Mesendoderm (in vitro differentiated cells): Measurements from ENCODE around the gene BAAT. TPM values are rescaled to one million over a fixed set of nuclear protein-coding genes. Genes with fewer than 3 reads are reported as not detected.
"Not testable (repeated sequence)": the region's sequence is repeated elsewhere in the genome, so short reads cannot be mapped to it uniquely, and the experiment has no call there.

Experiments
- DNase-seq: peaks from one replicate; pipeline ENCODE4 v3.0.0; 2013
- H2AK5ac ChIP-seq: 2 replicates; pipeline ENCODE4 v1.6.1; 2013; ENCODE audit warnings: low read length, inconsistent platforms
- H2BK120ac ChIP-seq: 2 replicates; pipeline ENCODE4 v1.6.1; 2013; ENCODE audit warnings: low read depth, mild to moderate bottlenecking, low read length, moderate library complexity, mixed read lengths
- H2BK15ac ChIP-seq: replicated peaks from 2 replicates; pipeline ENCODE4 v1.6.1; 2013; ENCODE audit warnings: low read depth, mild to moderate bottlenecking, moderate library complexity
- H2BK5ac ChIP-seq: 2 replicates; pipeline ENCODE4 v1.6.1; 2013; ENCODE audit warnings: low read length, inconsistent platforms
- H3K18ac ChIP-seq: 2 replicates; pipeline ENCODE4 v1.6.1; 2013; ENCODE audit warnings: mild to moderate bottlenecking, low read length, mixed read lengths
- H3K23ac ChIP-seq: one replicate; pipeline ENCODE4 v1.6.1; 2013; ENCODE audit warnings: low read length
- H3K27ac ChIP-seq: 2 replicates; pipeline ENCODE4 v1.5.1; 2013; ENCODE audit warnings: low read depth, mild to moderate bottlenecking, inconsistent platforms, low read length, moderate library complexity
- H3K27me3 ChIP-seq: 2 replicates; pipeline ENCODE4 v1.6.1; 2013; ENCODE audit warnings: low read length, control low read depth, mild to moderate bottlenecking, inconsistent platforms; ENCODE audit not compliant: insufficient read depth, poor library complexity
- H3K36me3 ChIP-seq: 2 replicates; pipeline ENCODE4 v1.6.1; 2013; ENCODE audit warnings: low read length, inconsistent platforms; ENCODE audit not compliant: control insufficient read depth, insufficient read depth
- H3K4ac ChIP-seq: one replicate; pipeline ENCODE4 v1.6.1; 2013; ENCODE audit warnings: low read depth, mild to moderate bottlenecking, low read length, moderate library complexity
- H3K4me1 ChIP-seq: 2 replicates; pipeline ENCODE4 v1.6.1; 2013; ENCODE audit warnings: low read depth, low read length, inconsistent platforms; ENCODE audit not compliant: control insufficient read depth
- H3K4me2 ChIP-seq: 2 replicates; pipeline ENCODE4 v1.6.1; 2013; ENCODE audit warnings: low read length
- H3K4me3 ChIP-seq: 2 replicates; pipeline ENCODE4 v1.5.1; 2013; ENCODE audit warnings: mild to moderate bottlenecking, low read length
- H3K56ac ChIP-seq: one replicate; pipeline ENCODE4 v1.6.1; 2013; ENCODE audit warnings: low read length
- H3K79me1 ChIP-seq: 2 replicates; pipeline ENCODE4 v1.6.1; 2013; ENCODE audit warnings: low read length, inconsistent platforms
- H3K79me2 ChIP-seq: 2 replicates; pipeline ENCODE4 v1.6.1; 2013; ENCODE audit warnings: mild to moderate bottlenecking, low read length; ENCODE audit not compliant: control insufficient read depth, insufficient read depth
- H3K9ac ChIP-seq: 2 replicates; pipeline ENCODE4 v1.6.1; 2013; ENCODE audit warnings: low read length, inconsistent platforms
- H4K5ac ChIP-seq: one replicate; pipeline ENCODE4 v1.6.1; 2013; ENCODE audit warnings: low read length
- H4K8ac ChIP-seq: one replicate; pipeline ENCODE4 v1.6.1; 2013; ENCODE audit warnings: low read depth, mild to moderate bottlenecking, control low read depth, low read length, moderate library complexity
- WGBS: extraction: QIAGEN DNeasy Blood & Tissue Kit; methylation state at CpG from one replicate; pipeline ENCODE4 v1.1.7; 2013; ENCODE audit warnings: low lambda C conversion rate, missing lambda C conversion rate; ENCODE audit not compliant: insufficient coverage; ENCODE audit errors: extremely low coverage; 5-methylcytosine and 5-hydroxymethylcytosine counted together
- polyA plus RNA-seq, 2 experiments: library from polyadenylated mRNA; stranded (reverse); fragments of 200-250 nt; gene quantifications; one replicate each; pipeline ENCODE4 v1.2.3, GENCODE V29; 2013

Gene BAAT
- 0.20 TPM for polyA plus RNA-seq (2013, experiment 1 of 2)
- 0.13 TPM for polyA plus RNA-seq (2013, experiment 2 of 2)

- not testable (repeated sequence) for H2BK5ac ChIP-seq, H3K79me2 ChIP-seq, H3K4me3 ChIP-seq, H3K56ac ChIP-seq, H3K27me3 ChIP-seq, H3K4me2 ChIP-seq, H2BK120ac ChIP-seq, H4K8ac ChIP-seq, H4K5ac ChIP-seq, H3K36me3 ChIP-seq, H2BK15ac ChIP-seq, H3K4ac ChIP-seq, H3K27ac ChIP-seq, H3K9ac ChIP-seq, H3K79me1 ChIP-seq, H2AK5ac ChIP-seq, H3K23ac ChIP-seq, DNase-seq, H3K4me1 ChIP-seq, H3K18ac ChIP-seq
- WGBS, result no CpG with 5 or more reads among the region's 11 CpGs
Observed at GRCh38 chr9:101384873-101385536, at the start of gene BAAT. TSS of gene BAAT (minus strand) at chr9:101385006. CDS start at chr9:101371404, 13,602 bp downstream.

- Histone ChIP-seq H3K79me1 (no peaks in the 10 kb centered on the region), H3K9ac (no peak overlapping the region), H3K27me3 (no peaks in the 10 kb centered on the region), H2BK15ac (no peak overlapping the region), H3K56ac (no peak overlapping the region), H3K27ac (no peak overlapping the region), H3K4me3 (no peak overlapping the region), H3K36me3 (no peaks in the 10 kb centered on the region), H3K4ac (no peak overlapping the region), H3K18ac (no peak overlapping the region), H4K5ac (no peak overlapping the region), H2BK5ac (no peak overlapping the region), H2AK5ac (no peak overlapping the region), H3K4me1 (no peaks in the 10 kb centered on the region), H3K23ac (no peak overlapping the region), H2BK120ac (no peak overlapping the region), H3K79me2 (no peaks in the 10 kb centered on the region), H4K8ac (no peak overlapping the region), H3K4me2 (no peak overlapping the region)
- no CpG with 5 or more reads among the region's 3 CpGs for whole genome bisulfite sequencing
- DNase-seq, result no peak
Observed at GRCh38 chr9:101433229-101433628, 48.4 kb upstream of the BAAT start.

- Histone ChIP-seq H3K79me2 (no peaks in the 10 kb centered on the region), H3K27ac (no peak overlapping the region)
Observed at GRCh38 chr9:101432740-101433139, 47.9 kb upstream of the BAAT start.

GRCh38 chr9:101432171-101432570, 47.4 kb upstream of the BAAT start:
- H3K79me1 ChIP-seq, result no peaks in the 10 kb centered on the region
- no peaks in the 10 kb centered on the region for H3K4me1 ChIP-seq
- no peak overlapping the region for H3K23ac ChIP-seq
- H3K36me3 ChIP-seq, result no peaks in the 10 kb centered on the region
- H3K4me2 ChIP-seq, result no peak overlapping the region
- H2BK5ac ChIP-seq, result no peak overlapping the region
- DNase-seq, result no peak
- no peak overlapping the region for H3K4ac ChIP-seq
- H3K18ac ChIP-seq, result no peak overlapping the region
- H4K5ac ChIP-seq, result no peak overlapping the region
- no peak overlapping the region for H3K9ac ChIP-seq
- H3K79me2 ChIP-seq, result no peaks in the 10 kb centered on the region
- H2BK15ac ChIP-seq, result no peak overlapping the region
- H2AK5ac ChIP-seq, result no peak overlapping the region
- no peak overlapping the region for H4K8ac ChIP-seq
- H3K4me3 ChIP-seq, result no peak overlapping the region
- no peak overlapping the region for H2BK120ac ChIP-seq
- no peaks in the 10 kb centered on the region for H3K27me3 ChIP-seq
- H3K56ac ChIP-seq, result no peak overlapping the region
- H3K27ac ChIP-seq, result no peak overlapping the region

More at GRCh38 chr9:101432740-101433139, 47.9 kb upstream of the BAAT start:
- H2AK5ac ChIP-seq, result no peak overlapping the region
- no peak overlapping the region for H4K8ac ChIP-seq
- no peak overlapping the region for H3K9ac ChIP-seq
- no peak overlapping the region for H2BK5ac ChIP-seq
- no peak for DNase-seq
- H3K4me1 ChIP-seq, result no peaks in the 10 kb centered on the region
- H3K56ac ChIP-seq, result no peak overlapping the region
- no peak overlapping the region for H3K4ac ChIP-seq
- H3K27me3 ChIP-seq, result no peaks in the 10 kb centered on the region
- H3K36me3 ChIP-seq, result no peaks in the 10 kb centered on the region
- no peak overlapping the region for H4K5ac ChIP-seq
- no peak overlapping the region for H2BK120ac ChIP-seq
- H3K23ac ChIP-seq, result no peak overlapping the region
- H3K18ac ChIP-seq, result no peak overlapping the region
- no CpG with 5 or more reads among the region's 1 CpG for WGBS
- H3K4me2 ChIP-seq, result no peak overlapping the region
- H3K79me1 ChIP-seq, result no peaks in the 10 kb centered on the region
- H2BK15ac ChIP-seq, result no peak overlapping the region
- no peak overlapping the region for H3K4me3 ChIP-seq

GRCh38 chr9:101429736-101430135, 44.9 kb upstream of the BAAT start:
- no peaks in the 10 kb centered on the region for H3K79me1 ChIP-seq
- no peak overlapping the region for H3K4ac ChIP-seq
- H2AK5ac ChIP-seq, result no peak overlapping the region
- no peak overlapping the region for H3K27ac ChIP-seq
- H3K4me2 ChIP-seq, result no peak overlapping the region
- no peaks in the 10 kb centered on the region for H3K36me3 ChIP-seq
- no peak overlapping the region for H2BK5ac ChIP-seq
- H2BK15ac ChIP-seq, result no peak overlapping the region
- H3K79me2 ChIP-seq, result no peaks in the 10 kb centered on the region
- no peak overlapping the region for H2BK120ac ChIP-seq
- no peak for DNase-seq
- H3K9ac ChIP-seq, result no peak overlapping the region
- H3K4me3 ChIP-seq, result no peak overlapping the region
- no peak overlapping the region for H3K56ac ChIP-seq
- H4K5ac ChIP-seq, result no peak overlapping the region
- no peak overlapping the region for H3K18ac ChIP-seq
- H3K23ac ChIP-seq, result no peak overlapping the region
- no peak overlapping the region for H4K8ac ChIP-seq
- no peaks in the 10 kb centered on the region for H3K4me1 ChIP-seq
- H3K27me3 ChIP-seq, result no peaks in the 10 kb centered on the region
- no CpG with 5 or more reads among the region's 7 CpGs for WGBS

GRCh38 chr9:101428909-101429308, 44.1 kb upstream of the BAAT start:
- Histone ChIP-seq H3K23ac (no peak overlapping the region), H2BK5ac (no peak overlapping the region), H3K9ac (no peak overlapping the region), H2BK15ac (no peak overlapping the region), H3K4me3 (no peak overlapping the region), H3K4me2 (no peak overlapping the region), H4K5ac (no peak overlapping the region), H3K27ac (no peak overlapping the region), H3K18ac (no peak overlapping the region), H3K36me3 (no peaks in the 10 kb centered on the region), H3K79me1 (no peaks in the 10 kb centered on the region), H3K4me1 (no peaks in the 10 kb centered on the region), H3K79me2 (no peaks in the 10 kb centered on the region), H4K8ac (no peak overlapping the region), H3K56ac (no peak overlapping the region), H2AK5ac (no peak overlapping the region), H3K27me3 (no peaks in the 10 kb centered on the region), H3K4ac (no peak overlapping the region), H2BK120ac (no peak overlapping the region)
- DNase-seq, result no peak
- WGBS, result no CpG with 5 or more reads among the region's 3 CpGs
